Nephron progenitor cell (in vitro differentiated cells): ENCODE measurements around the gene LIN7B.
"Not testable (repeated sequence)": the region's sequence is repeated elsewhere in the genome, so short reads cannot be mapped to it uniquely, and the experiment has no call there.

Source experiments
- DNase-seq: peaks from one replicate; pipeline ENCODE4 v3.0.0; 2021
- H3K27ac Mint-ChIP-seq: 2 replicates; pipeline ENCODE4 v1.8.0; 2021; ENCODE audit warnings: mild to moderate bottlenecking, moderate library complexity, mixed read lengths
- H3K27me3 Mint-ChIP-seq: 2 replicates; pipeline ENCODE4 v1.8.0; 2021; ENCODE audit warnings: mild to moderate bottlenecking, low read depth, mixed read lengths; ENCODE audit not compliant: poor library complexity
- H3K36me3 Mint-ChIP-seq: 2 replicates; pipeline ENCODE4 v1.8.0; 2021; ENCODE audit warnings: low read depth, mixed read lengths
- H3K4me1 Mint-ChIP-seq: 2 replicates; pipeline ENCODE4 v1.8.0; 2021; ENCODE audit warnings: mixed read lengths
- H3K4me3 Mint-ChIP-seq: 2 replicates; pipeline ENCODE4 v1.8.0; 2021; ENCODE audit warnings: mild to moderate bottlenecking, moderate library complexity, mixed read lengths
- H3K9me3 Mint-ChIP-seq: 2 replicates; pipeline ENCODE4 v1.8.0; 2021; ENCODE audit warnings: mild to moderate bottlenecking, moderate library complexity, mixed read lengths
- CTCF ChIP-seq: fragments of 200-600 bp; sonication (generic); IDR thresholded peaks from 2 replicates; pipeline ENCODE4 v1.5.0; 2021; ENCODE audit warnings: antibody characterized with exemption

Gene LIN7B

DNA sequence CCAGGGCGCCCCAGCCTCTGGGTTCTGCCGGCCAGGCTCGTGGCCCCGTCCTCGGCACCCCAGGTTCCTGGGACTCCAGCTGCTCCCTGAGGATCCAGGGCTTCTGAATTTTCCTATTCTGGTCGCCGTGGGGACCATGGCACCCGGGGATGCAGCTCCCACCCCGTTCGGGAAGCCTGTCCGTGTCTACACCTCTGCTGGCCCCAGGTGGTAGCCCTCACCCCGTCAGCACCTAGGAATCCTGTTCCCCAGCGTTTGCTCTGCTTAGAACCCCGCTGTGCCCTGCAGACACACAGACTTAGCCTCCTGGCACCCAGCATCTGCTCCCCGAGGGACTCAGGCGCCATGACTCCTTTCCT lies 6.1 kb downstream of the LIN7B start:
- Mint-ChIP-seq H3K4me3 (peak overlapping the region; percentile 51), H3K9me3 (no peaks in the 10 kb centered on the region)

GRCh38 chr19:49120868-49121267 lies 6.7 kb downstream of the LIN7B start:
- DNase-seq, result no peak
- H3K4me1 Mint-ChIP-seq, result peaks cover 29% of the 10 kb centered on the region
- TF ChIP-seq CTCF, result no peak
- H3K4me3 Mint-ChIP-seq, result peak overlapping the region; percentile 51
- H3K27ac Mint-ChIP-seq, result no peak overlapping the region
- H3K9me3 Mint-ChIP-seq, result no peaks in the 10 kb centered on the region
- no peaks in the 10 kb centered on the region for H3K36me3 Mint-ChIP-seq
- H3K27me3 Mint-ChIP-seq, result peaks cover 59% of the 10 kb centered on the region

More for the DNA sequence above, 6.1 kb downstream of the LIN7B start:
- Mint-ChIP-seq H3K4me1 (peaks cover 32% of the 10 kb centered on the region), H3K36me3 (no peaks in the 10 kb centered on the region), H3K27ac (no peak overlapping the region), H3K27me3 (peaks cover 56% of the 10 kb centered on the region)
- no peak for DNase-seq
- no peak for TF ChIP-seq CTCF

DNA sequence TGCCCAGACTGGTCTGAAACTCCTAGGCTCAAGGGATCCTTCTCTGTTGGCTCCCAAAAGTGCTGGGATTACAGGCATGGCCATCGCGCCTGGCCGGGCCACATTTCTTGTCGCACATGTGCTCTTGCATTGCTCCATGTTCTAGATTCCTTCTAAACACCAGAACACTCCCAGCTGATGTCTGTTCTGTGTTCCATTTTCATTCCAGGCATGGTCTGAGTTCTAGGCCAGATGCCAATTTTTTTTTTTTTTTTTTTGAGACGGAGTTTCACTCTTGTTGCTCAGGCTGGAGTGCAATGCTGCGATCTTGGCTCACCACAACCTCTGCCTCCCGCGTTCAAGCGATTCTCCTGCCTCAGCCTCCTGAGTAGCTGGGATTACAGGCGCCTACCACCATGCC lies 7.7 kb downstream of the LIN7B start:
- Mint-ChIP-seq H3K4me1 (peaks cover 21% of the 10 kb centered on the region), H3K27me3 (peaks cover 65% of the 10 kb centered on the region)
- not testable (repeated sequence) for H3K4me3 Mint-ChIP-seq, H3K36me3 Mint-ChIP-seq, H3K27ac Mint-ChIP-seq, H3K9me3 Mint-ChIP-seq, DNase-seq

GRCh38 chr19:49123285-49123684 lies 9.1 kb downstream of the LIN7B start:
- H3K4me3 Mint-ChIP-seq, H3K36me3 Mint-ChIP-seq, DNase-seq, H3K27ac Mint-ChIP-seq, H3K9me3 Mint-ChIP-seq: not testable (repeated sequence)
- Mint-ChIP-seq H3K27me3 (peaks cover 64% of the 10 kb centered on the region), H3K4me1 (peaks cover 11% of the 10 kb centered on the region)

DNA sequence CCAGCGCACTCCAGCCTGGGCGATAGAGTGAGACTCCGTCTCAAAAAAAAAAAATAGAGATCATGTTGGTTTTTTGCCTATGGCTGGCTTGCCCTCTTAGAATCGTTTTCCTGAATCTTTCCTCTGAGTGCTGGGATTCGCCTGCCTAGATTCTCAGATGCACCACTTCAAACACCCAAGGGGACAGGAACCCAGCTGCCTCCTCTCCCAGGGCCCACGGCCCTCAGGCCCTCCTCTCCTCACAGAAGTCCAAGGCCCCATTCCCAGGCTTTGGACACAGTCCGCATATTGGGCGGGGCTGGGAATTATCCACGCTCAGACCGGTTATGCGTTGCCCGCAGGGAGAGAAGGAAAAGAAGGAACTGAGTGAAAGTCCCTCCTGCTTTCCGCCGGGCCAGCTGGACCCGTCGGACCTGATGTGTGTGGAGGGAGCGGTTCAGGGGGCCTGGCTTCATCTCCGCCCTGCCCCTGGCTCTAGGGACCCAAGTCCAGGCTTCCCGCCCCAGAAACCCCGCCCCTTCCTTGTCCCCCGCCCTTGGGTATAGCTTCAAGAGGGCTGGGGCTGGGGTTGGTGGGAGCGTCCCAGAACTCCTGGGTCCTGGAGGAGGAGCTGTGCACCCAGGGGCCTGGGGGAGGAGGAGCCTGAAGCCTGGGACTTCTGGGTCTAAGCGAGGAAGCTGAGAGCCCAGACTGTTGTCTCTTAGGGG lies 11.0 kb downstream of the LIN7B start:
- H3K36me3 Mint-ChIP-seq, result no peaks in the 10 kb centered on the region
- H3K4me3 Mint-ChIP-seq, result no peak overlapping the region
- peak; percentile 33 for DNase-seq
- peaks cover 57% of the 10 kb centered on the region for H3K27me3 Mint-ChIP-seq
- H3K4me1 Mint-ChIP-seq, result peaks cover 26% of the 10 kb centered on the region
- TF ChIP-seq CTCF, result no peak
- no peaks in the 10 kb centered on the region for H3K9me3 Mint-ChIP-seq
- H3K27ac Mint-ChIP-seq, result no peak overlapping the region

DNA sequence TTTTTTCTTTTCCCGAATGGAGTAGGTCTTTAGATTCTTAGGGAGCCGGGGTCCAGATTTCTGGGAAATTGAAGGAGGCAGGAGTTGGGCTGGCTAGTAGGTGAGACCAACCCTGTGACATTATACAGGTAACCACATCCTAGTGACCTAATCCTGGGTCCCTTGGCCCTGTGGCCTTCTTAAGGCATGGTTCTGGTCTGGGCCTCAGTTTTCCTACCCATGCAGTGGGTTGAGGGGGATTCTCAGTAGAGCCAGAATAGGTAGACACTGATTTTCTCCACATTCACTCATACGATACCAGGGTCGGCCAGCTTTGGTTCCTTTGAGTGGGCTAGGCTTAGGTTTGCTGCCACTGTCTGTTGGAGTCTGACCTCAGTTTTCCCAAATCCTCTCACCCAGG lies 12.4 kb downstream of the LIN7B start:
- Mint-ChIP-seq H3K4me3 (no peak overlapping the region), H3K4me1 (peaks cover 26% of the 10 kb centered on the region), H3K36me3 (no peaks in the 10 kb centered on the region), H3K27me3 (peaks cover 44% of the 10 kb centered on the region), H3K9me3 (no peaks in the 10 kb centered on the region), H3K27ac (no peak overlapping the region)
- TF ChIP-seq CTCF, result no peak
- no peak for DNase-seq

DNA sequence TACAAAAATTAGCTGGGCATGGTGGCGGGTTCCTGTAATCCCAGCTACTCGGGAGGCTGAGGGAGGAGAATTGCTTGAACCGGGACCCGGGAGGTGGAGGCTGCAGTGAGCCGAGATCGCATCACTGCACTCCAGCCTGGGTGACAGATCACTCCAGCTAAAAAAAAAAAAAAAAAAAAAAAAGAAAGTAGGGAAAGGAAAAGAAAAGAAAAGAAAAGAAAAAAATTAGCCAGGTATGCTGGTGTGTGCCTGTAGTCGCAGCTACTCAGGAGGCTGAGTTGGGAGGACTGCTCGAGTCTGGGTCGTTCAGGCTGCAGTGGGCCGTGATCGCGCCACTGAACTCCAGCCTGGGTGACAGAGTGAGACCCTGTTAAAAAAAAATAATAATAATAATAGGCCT lies 13.1 kb downstream of the LIN7B start:
- peaks cover 37% of the 10 kb centered on the region for H3K27me3 Mint-ChIP-seq

More for the DNA sequence above, 13.1 kb downstream of the LIN7B start:
- peaks cover 26% of the 10 kb centered on the region for H3K4me1 Mint-ChIP-seq
- not testable (repeated sequence) for H3K4me3 Mint-ChIP-seq, H3K27ac Mint-ChIP-seq, H3K36me3 Mint-ChIP-seq, DNase-seq, H3K9me3 Mint-ChIP-seq
